Hepatocyte (in vitro differentiated cells): ENCODE results near the gene MYO3B. TPM values are rescaled to one million over a fixed set of nuclear protein-coding genes. Genes with fewer than 3 reads are reported as not detected.

Experiments
- DNase-seq: peaks from one replicate; pipeline ENCODE4 v3.0.0-alpha.2; 2016; ENCODE audit warnings: low spot score
- H2AFZ ChIP-seq: fragments of 200-600 bp; sonication (generic); 2 replicates; pipeline ENCODE4 v1.6.0; 2016; ENCODE audit warnings: antibody characterized with exemption, mild to moderate bottlenecking
- H3K27ac ChIP-seq: fragments of 200-600 bp; sonication (generic); 2 replicates; pipeline ENCODE4 v1.5.1; 2016; ENCODE audit warnings: mild to moderate bottlenecking
- H3K27me3 ChIP-seq: fragments of 200-600 bp; sonication (generic); 2 replicates; pipeline ENCODE4 v1.6.1; 2016
- H3K36me3 ChIP-seq: fragments of 200-600 bp; sonication (generic); replicated peaks from 2 replicates; pipeline ENCODE4 v1.5.1; 2016; ENCODE audit warnings: low read depth; ENCODE audit not compliant: insufficient read depth
- H3K4me1 ChIP-seq: fragments of 200-600 bp; sonication (generic); 2 replicates; pipeline ENCODE4 v1.5.1; 2016; ENCODE audit warnings: mild to moderate bottlenecking, moderate library complexity; ENCODE audit not compliant: insufficient read depth
- H3K4me2 ChIP-seq: fragments of 200-600 bp; sonication (generic); 2 replicates; pipeline ENCODE4 v1.6.0; 2016
- H3K4me3 ChIP-seq: fragments of 200-600 bp; sonication (generic); 2 replicates; pipeline ENCODE4 v1.5.1; 2016; ENCODE audit warnings: mild to moderate bottlenecking
- H3K79me2 ChIP-seq: fragments of 200-600 bp; sonication (generic); 2 replicates; pipeline ENCODE4 v1.6.0; 2017; ENCODE audit warnings: mild to moderate bottlenecking
- H3K9me2 ChIP-seq: fragments of 200-600 bp; sonication (generic); replicated peaks from 2 replicates; pipeline ENCODE4 v1.6.0; 2017; ENCODE audit warnings: mild to moderate bottlenecking; ENCODE audit not compliant: insufficient read depth
- H3K9me3 ChIP-seq: fragments of 200-600 bp; sonication (generic); 2 replicates; pipeline ENCODE4 v1.5.1; 2016; ENCODE audit warnings: low read depth, mild to moderate bottlenecking
- H4K20me1 ChIP-seq: fragments of 200-600 bp; sonication (generic); 2 replicates; pipeline ENCODE4 v1.6.0; 2016; ENCODE audit warnings: mild to moderate bottlenecking; ENCODE audit not compliant: insufficient read depth, poor library complexity, severe bottlenecking
- CTCF ChIP-seq: fragments of 200-600 bp; sonication (generic); IDR thresholded peaks from 2 replicates; pipeline ENCODE4 v1.5.1; 2016; ENCODE audit warnings: antibody characterized with exemption, mild to moderate bottlenecking; ENCODE audit not compliant: poor library complexity
- EZH2 ChIP-seq: fragments of 200-600 bp; sonication (generic); IDR thresholded peaks from 2 replicates; pipeline ENCODE4 v1.6.1; 2016; ENCODE audit warnings: antibody characterized with exemption, mild to moderate bottlenecking, borderline replicate concordance
- EZH2phosphoT487 ChIP-seq: fragments of 200-600 bp; sonication (generic); IDR thresholded peaks from one replicate; pipeline ENCODE4 v1.6.1; 2018; ENCODE audit warnings: antibody characterized with exemption, mild to moderate bottlenecking, low read depth, moderate library complexity; ENCODE audit not compliant: unreplicated experiment, severe bottlenecking
- WGBS: methylation state at CpG from one replicate; pipeline ENCODE4 v1.1.6; 2016; ENCODE audit warnings: low lambda C conversion rate; ENCODE audit errors: missing lambda C conversion rate; 5-methylcytosine and 5-hydroxymethylcytosine counted together
- polyA plus RNA-seq: library from polyadenylated mRNA; unstranded; fragments of >200 nt; fragmentation: Nextera tagmentation; extraction: Ambion mirVana; gene quantifications from 2 replicates; pipeline ENCODE4 v1.2.1, GENCODE V29; 2016
- total RNA-seq: library from RNA; depleted of rRNA; stranded (reverse); fragments of >200 nt; gene quantifications from 2 replicates; pipeline ENCODE4 v1.2.3, GENCODE V29; 2014

MYO3B gene
- total and polyA plus RNA-seq, 2 experiments from 2014 or later, result 0.63 to 1.1 TPM

DNA sequence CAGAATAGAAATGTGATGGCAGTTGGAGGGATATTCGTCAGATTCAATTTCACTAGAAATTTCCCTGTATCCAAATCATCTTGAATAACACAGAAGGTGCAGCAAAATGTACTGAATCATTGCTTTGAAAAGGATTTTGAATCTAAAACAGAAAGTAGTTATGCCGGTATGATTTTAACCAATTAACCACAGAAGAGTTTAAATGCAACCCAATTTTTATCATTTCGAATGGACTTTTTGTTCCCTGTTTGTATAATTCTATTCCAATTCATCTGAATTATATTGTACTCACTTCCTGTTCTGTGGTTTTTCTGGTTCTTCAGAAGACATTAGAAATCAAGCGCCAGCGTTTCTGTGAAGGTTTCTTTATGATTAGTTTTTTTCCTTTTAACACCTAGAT is 190.4 kb downstream of the MYO3B start:
- TF ChIP-seq CTCF (no peak), EZH2 (no peak), EZH2phosphoT487 (no peak)
- Histone ChIP-seq H2AFZ (no peak overlapping the region), H3K9me2 (no peaks in the 10 kb centered on the region), H3K27ac (no peak overlapping the region), H3K9me3 (no peaks in the 10 kb centered on the region), H3K36me3 (no peaks in the 10 kb centered on the region), H3K27me3 (peaks cover 59% of the 10 kb centered on the region), H4K20me1 (no peaks in the 10 kb centered on the region), H3K79me2 (no peaks in the 10 kb centered on the region), H3K4me3 (no peak overlapping the region), H3K4me1 (no peaks in the 10 kb centered on the region), H3K4me2 (no peak overlapping the region)
- 89% methylated on average over 5 of the region's 5 CpGs for WGBS
- no peak for DNase-seq

GRCh38 chr2:170369228-170369627 is 191.3 kb downstream of the MYO3B start:
- Histone ChIP-seq H3K4me3 (no peak overlapping the region), H3K27me3 (peaks cover 51% of the 10 kb centered on the region), H3K27ac (no peak overlapping the region), H3K9me2 (no peaks in the 10 kb centered on the region), H3K9me3 (no peaks in the 10 kb centered on the region), H3K79me2 (no peaks in the 10 kb centered on the region), H3K4me1 (no peaks in the 10 kb centered on the region), H3K36me3 (no peaks in the 10 kb centered on the region), H4K20me1 (no peaks in the 10 kb centered on the region), H3K4me2 (no peak overlapping the region), H2AFZ (no peak overlapping the region)
- DNase-seq, result no peak
- WGBS, result 85% methylated on average over 2 of the region's 2 CpGs
- TF ChIP-seq EZH2phosphoT487 (no peak), CTCF (no peak), EZH2 (no peak)

DNA sequence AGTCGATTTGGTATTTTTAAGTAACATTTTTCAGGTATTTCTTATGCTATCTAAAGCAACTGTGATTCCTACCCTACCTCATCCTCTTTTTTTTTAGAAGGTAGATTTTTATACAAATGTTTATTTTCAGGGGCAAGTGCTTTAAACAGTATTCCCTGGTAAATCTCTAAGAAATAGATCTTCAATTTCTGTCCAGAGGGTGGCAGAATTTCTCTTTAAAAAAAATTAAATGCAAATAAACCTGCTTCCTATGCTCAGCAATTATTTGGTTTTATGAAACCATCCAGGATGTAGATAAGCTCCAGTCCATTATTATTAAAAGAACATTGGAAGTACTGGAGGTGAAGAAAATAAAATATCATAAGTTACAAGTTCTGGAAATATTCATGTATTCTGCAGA is 191.9 kb downstream of the MYO3B start:
- no peaks in the 10 kb centered on the region for H3K9me3 ChIP-seq
- no peaks in the 10 kb centered on the region for H3K79me2 ChIP-seq
- H4K20me1 ChIP-seq, result no peaks in the 10 kb centered on the region
- H3K4me3 ChIP-seq, result no peak overlapping the region
- 34% methylated on average over 1 of the region's 1 CpG for WGBS
- peaks cover 44% of the 10 kb centered on the region for H3K27me3 ChIP-seq
- H3K4me2 ChIP-seq, result no peak overlapping the region
- no peak overlapping the region for H3K27ac ChIP-seq
- no peak for TF ChIP-seq EZH2
- no peak for TF ChIP-seq EZH2phosphoT487
- TF ChIP-seq CTCF, result peak; percentile 66
- H3K4me1 ChIP-seq, result no peaks in the 10 kb centered on the region
- H3K36me3 ChIP-seq, result no peaks in the 10 kb centered on the region
- peak; percentile 19 for DNase-seq
- H3K9me2 ChIP-seq, result no peaks in the 10 kb centered on the region
- no peak overlapping the region for H2AFZ ChIP-seq
